Neural progenitor cell (in vitro differentiated cells): ENCODE measurements around the gene ADCK1. TPM values are rescaled to one million over a fixed set of nuclear protein-coding genes. Genes with fewer than 3 reads are reported as not detected.
A peak's percentile ranks its signal among the peaks of the same experiment; 100 is the strongest.

Experiments used
- DNase-seq: peaks from one replicate; pipeline ENCODE4 v3.0.0-alpha.2; 2016; ENCODE audit warnings: low spot score
- H2AFZ ChIP-seq: fragments of 200-600 bp; sonication (generic); replicated peaks from 2 replicates; pipeline ENCODE4 v1.6.1; 2016; ENCODE audit warnings: antibody characterized with exemption
- H3F3A ChIP-seq: fragments of 200-600 bp; sonication (generic); 2 replicates; pipeline ENCODE4 v1.6.1; 2016; ENCODE audit warnings: antibody characterized with exemption, low read depth
- H3K27ac ChIP-seq: fragments of 200-600 bp; sonication (generic); 2 replicates; pipeline ENCODE4 v1.5.1; 2016; ENCODE audit warnings: mild to moderate bottlenecking
- H3K27me3 ChIP-seq: fragments of 200-600 bp; sonication (generic); 2 replicates; pipeline ENCODE4 v1.6.1; 2016; ENCODE audit warnings: mild to moderate bottlenecking, moderate library complexity
- H3K36me3 ChIP-seq: fragments of 200-600 bp; sonication (generic); 2 replicates; pipeline ENCODE4 v1.5.1; 2016
- H3K4me1 ChIP-seq: fragments of 200-600 bp; sonication (generic); 2 replicates; pipeline ENCODE4 v1.6.1; 2016; ENCODE audit warnings: mixed run types
- H3K4me2 ChIP-seq: fragments of 200-600 bp; sonication (generic); 2 replicates; pipeline ENCODE4 v1.6.1; 2016
- H3K4me3 ChIP-seq: fragments of 200-600 bp; sonication (generic); 2 replicates; pipeline ENCODE4 v1.5.1; 2016
- H3K79me2 ChIP-seq: fragments of 200-600 bp; sonication (generic); 2 replicates; pipeline ENCODE4 v1.6.1; 2016; ENCODE audit warnings: low read depth
- H3K9ac ChIP-seq: fragments of 200-600 bp; sonication (generic); 2 replicates; pipeline ENCODE4 v1.6.1; 2016
- H3K9me3 ChIP-seq: fragments of 200-600 bp; sonication (generic); 2 replicates; pipeline ENCODE4 v1.5.1; 2016; ENCODE audit warnings: low read depth
- H4K20me1 ChIP-seq: fragments of 200-600 bp; sonication (generic); 2 replicates; pipeline ENCODE4 v1.6.1; 2016; ENCODE audit warnings: low read depth
- H3K27ac Mint-ChIP-seq: 3 replicates; pipeline ENCODE4 v1.8.0; 2021; ENCODE audit warnings: mixed read lengths
- H3K27me3 Mint-ChIP-seq: 2 replicates; pipeline ENCODE4 v1.8.0; 2022; ENCODE audit warnings: low read depth, mild to moderate bottlenecking, inconsistent platforms, moderate library complexity, mixed read lengths; ENCODE audit not compliant: insufficient read depth
- H3K36me3 Mint-ChIP-seq: 3 replicates; pipeline ENCODE4 v1.8.0; 2021; ENCODE audit warnings: mixed read lengths
- H3K4me1 Mint-ChIP-seq: 3 replicates; pipeline ENCODE4 v1.8.0; 2021; ENCODE audit warnings: mixed read lengths
- H3K4me3 Mint-ChIP-seq: 3 replicates; pipeline ENCODE4 v1.8.0; 2021; ENCODE audit warnings: mild to moderate bottlenecking, moderate library complexity, mixed read lengths
- H3K9me3 Mint-ChIP-seq: 3 replicates; pipeline ENCODE4 v1.8.0; 2020; ENCODE audit warnings: mixed read lengths
- CTCF ChIP-seq: fragments of 200-600 bp; sonication (generic); IDR thresholded peaks from 2 replicates; pipeline ENCODE4 v1.5.1; 2017; ENCODE audit warnings: antibody characterized with exemption, mild to moderate bottlenecking
- EZH2 ChIP-seq: fragments of 200-600 bp; sonication (generic); IDR thresholded peaks from 2 replicates; pipeline ENCODE4 v1.6.1; 2017; ENCODE audit warnings: antibody characterized with exemption, mild to moderate bottlenecking, moderate library complexity
- EZH2phosphoT487 ChIP-seq: fragments of 200-600 bp; sonication (generic); IDR thresholded peaks from 2 replicates; pipeline ENCODE4 v1.6.1; 2017; ENCODE audit warnings: antibody characterized with exemption
- total RNA-seq: library from RNA; depleted of rRNA; stranded (reverse); fragments of >200 nt; gene quantifications from 2 replicates; pipeline ENCODE4 v1.2.3, GENCODE V29; 2015; ENCODE audit warnings: low replicate concordance

Gene ADCK1
- total RNA-seq, 1 donor from 2014 or later, result 1.6 TPM

GRCh38 chr14:77859934-77860570, 60.1 kb downstream of the ADCK1 start:
- Histone ChIP-seq H3K9me3 (no peaks in the 10 kb centered on the region), H3K4me3 (no peak overlapping the region), H3K27me3 (no peaks in the 10 kb centered on the region), H4K20me1 (peaks cover 6% of the 10 kb centered on the region), H3K36me3 (no peaks in the 10 kb centered on the region), H2AFZ (no peak overlapping the region), H3K4me1 (no peaks in the 10 kb centered on the region), H3K9ac (no peak overlapping the region), H3K4me2 (no peak overlapping the region), H3K79me2 (no peaks in the 10 kb centered on the region), H3F3A (no peaks in the 10 kb centered on the region), H3K27ac (no peak overlapping the region)
- Mint-ChIP-seq H3K4me3 (no peak overlapping the region), H3K9me3 (no peaks in the 10 kb centered on the region), H3K27me3 (peaks cover 6% of the 10 kb centered on the region), H3K4me1 (no peaks in the 10 kb centered on the region), H3K36me3 (no peaks in the 10 kb centered on the region), H3K27ac (no peak overlapping the region)
- no peak for DNase-seq
- TF ChIP-seq CTCF (no peak), EZH2 (no peak), EZH2phosphoT487 (no peak)

GRCh38 chr14:77861201-77861600, 61.3 kb downstream of the ADCK1 start:
- Mint-ChIP-seq H3K4me3 (no peak overlapping the region), H3K9me3 (peaks cover 4% of the 10 kb centered on the region), H3K36me3 (peaks cover 5% of the 10 kb centered on the region), H3K27ac (no peak overlapping the region), H3K27me3 (peaks cover 6% of the 10 kb centered on the region), H3K4me1 (no peaks in the 10 kb centered on the region)
- Histone ChIP-seq H4K20me1 (peaks cover 6% of the 10 kb centered on the region), H3K4me2 (no peak overlapping the region), H3F3A (no peaks in the 10 kb centered on the region), H3K79me2 (no peaks in the 10 kb centered on the region), H3K27me3 (no peaks in the 10 kb centered on the region), H3K27ac (no peak overlapping the region), H2AFZ (no peak overlapping the region), H3K9ac (no peak overlapping the region), H3K4me1 (no peaks in the 10 kb centered on the region), H3K36me3 (no peaks in the 10 kb centered on the region), H3K9me3 (no peaks in the 10 kb centered on the region), H3K4me3 (no peak overlapping the region)
- TF ChIP-seq EZH2, result no peak
- no peak for DNase-seq

GRCh38 chr14:77862154-77862786, 62.4 kb downstream of the ADCK1 start:
- H3K36me3 ChIP-seq, result no peaks in the 10 kb centered on the region
- H3K36me3 Mint-ChIP-seq, result peaks cover 5% of the 10 kb centered on the region
- no peak overlapping the region for H3K27ac Mint-ChIP-seq
- peak; percentile 80 for DNase-seq
- peaks cover 6% of the 10 kb centered on the region for H4K20me1 ChIP-seq
- H3K9me3 Mint-ChIP-seq, result peaks cover 4% of the 10 kb centered on the region
- H3F3A ChIP-seq, result no peaks in the 10 kb centered on the region
- H3K4me3 ChIP-seq, result no peak overlapping the region
- no peak overlapping the region for H2AFZ ChIP-seq
- H3K27ac ChIP-seq, result no peak overlapping the region
- no peaks in the 10 kb centered on the region for H3K79me2 ChIP-seq
- H3K4me1 ChIP-seq, result no peaks in the 10 kb centered on the region
- no peaks in the 10 kb centered on the region for H3K27me3 ChIP-seq
- H3K4me3 Mint-ChIP-seq, result no peak overlapping the region
- H3K4me2 ChIP-seq, result no peak overlapping the region
- H3K9me3 ChIP-seq, result no peaks in the 10 kb centered on the region
- TF ChIP-seq EZH2phosphoT487, result no peak
- peak; percentile 94 for TF ChIP-seq CTCF
- no peak for TF ChIP-seq EZH2
- no peaks in the 10 kb centered on the region for H3K4me1 Mint-ChIP-seq
- peaks cover 6% of the 10 kb centered on the region for H3K27me3 Mint-ChIP-seq
- no peak overlapping the region for H3K9ac ChIP-seq

- H3K27ac ChIP-seq, result no peak overlapping the region
- H3K9me3 ChIP-seq, result no peaks in the 10 kb centered on the region
- H2AFZ ChIP-seq, result no peak overlapping the region
- no peak for DNase-seq
- Mint-ChIP-seq H3K27ac (no peak overlapping the region), H3K27me3 (peaks cover 3% of the 10 kb centered on the region), H3K4me3 (no peak overlapping the region), H3K9me3 (peaks cover 4% of the 10 kb centered on the region), H3K36me3 (peaks cover 5% of the 10 kb centered on the region), H3K4me1 (peaks cover 5% of the 10 kb centered on the region)
- TF ChIP-seq EZH2 (no peak), EZH2phosphoT487 (no peak), CTCF (no peak)
- no peaks in the 10 kb centered on the region for H3K27me3 ChIP-seq
- peaks cover 6% of the 10 kb centered on the region for H4K20me1 ChIP-seq
- H3F3A ChIP-seq, result no peaks in the 10 kb centered on the region
- no peak overlapping the region for H3K4me3 ChIP-seq
- no peaks in the 10 kb centered on the region for H3K36me3 ChIP-seq
- no peaks in the 10 kb centered on the region for H3K79me2 ChIP-seq
- H3K4me1 ChIP-seq, result no peaks in the 10 kb centered on the region
- H3K9ac ChIP-seq, result no peak overlapping the region
- H3K4me2 ChIP-seq, result no peak overlapping the region
Measured at GRCh38 chr14:77864085-77864484, 64.2 kb downstream of the ADCK1 start.
